ENCODE results near the gene ATP5MK. TPM values are rescaled to one million over a fixed set of nuclear protein-coding genes. Genes with fewer than 3 reads are reported as not detected.
A peak's percentile ranks its signal among the peaks of the same experiment; 100 is the strongest.

The ATP5MK gene
- total and polyA plus RNA-seq, 9 donors = 133 to 386 (median 193) TPM

- H3K36me3 ChIP-seq = no peaks in the 10 kb centered on the region
- 8 to 16% (median 10%) methylated on average over 13 of the region's 13 CpGs for WGBS, 3 donors
These were observed 45.8 kb upstream of the ATP5MK start for GRCh38 chr10:103442031-103442461.

GRCh38 chr10:103441611-103442010 is 45.3 kb upstream of the ATP5MK start:
- Histone ChIP-seq H3K36me3 (no peaks in the 10 kb centered on the region), H3K27ac (peak overlapping the region; percentile 53 to 83), H3K27me3 (no peaks in the 10 kb centered on the region), H3K4me1 (ENCODE audit: insufficient read depth) (peaks cover 26% of the 10 kb centered on the region), H3K9me3 (no peaks in the 10 kb centered on the region), H3K4me3 (no peak overlapping the region)
- no peak for TF ChIP-seq EP300 (IDR thresholded peaks at IDR 0.05)
- no peak for TF ChIP-seq CTCF (IDR thresholded peaks at IDR 0.05)
- no peak for TF ChIP-seq POLR2A (IDR thresholded peaks at IDR 0.05)
- no peak for DNase-seq
- intact Hi-C loops (cut with DNase I) = no loop called here
- WGBS, 3 donors = 10 to 25% (median 16%) methylated on average over 8 of the region's 8 CpGs

More at GRCh38 chr10:103442031-103442461, 45.8 kb upstream of the ATP5MK start:
- Histone ChIP-seq H3K4me1 (ENCODE audit: insufficient read depth) (peaks cover 26% of the 10 kb centered on the region), H3K4me3 (no peak overlapping the region), H3K27me3 (no peaks in the 10 kb centered on the region), H3K9me3 (no peaks in the 10 kb centered on the region), H3K27ac (peak overlapping the region; percentile 53 to 83)
- intact Hi-C loops (cut with DNase I) = no loop called here
- TF ChIP-seq CTCF (IDR thresholded peaks at IDR 0.05) = no peak
- TF ChIP-seq POLR2A (IDR thresholded peaks at IDR 0.05) = peak; percentile 8
- peak; percentile 83 to 89 (median 86) for DNase-seq

GRCh38 chr10:103441206-103441605 is 44.9 kb upstream of the ATP5MK start:
- Histone ChIP-seq H3K4me3 (no peak overlapping the region), H3K4me1 (ENCODE audit: insufficient read depth) (peaks cover 23% of the 10 kb centered on the region), H3K36me3 (no peaks in the 10 kb centered on the region), H3K27ac (peak overlapping the region; percentile 53 to 83), H3K9me3 (no peaks in the 10 kb centered on the region), H3K27me3 (no peaks in the 10 kb centered on the region)
- TF ChIP-seq POLR2A (IDR thresholded peaks at IDR 0.05) (no peak), CTCF (IDR thresholded peaks at IDR 0.05) (no peak), EP300 (IDR thresholded peaks at IDR 0.05) (no peak)
- no peak for DNase-seq
- intact Hi-C loops (cut with DNase I) = no loop called here
- 73 to 77% (median 74%) methylated on average over 8 of the region's 8 CpGs for WGBS, 3 donors

GRCh38 chr10:103440416-103440815 is 44.1 kb upstream of the ATP5MK start:
- intact Hi-C loops (cut with DNase I) = no loop called here

More at GRCh38 chr10:103440416-103440815, 44.1 kb upstream of the ATP5MK start:
- H3K9me3 ChIP-seq = no peaks in the 10 kb centered on the region
- H3K4me3 ChIP-seq = no peak overlapping the region
- no peak for DNase-seq
- peaks cover 17% of the 10 kb centered on the region for H3K4me1 ChIP-seq (ENCODE audit: insufficient read depth)
- no peaks in the 10 kb centered on the region for H3K27me3 ChIP-seq
- no peak overlapping the region for H3K27ac ChIP-seq
- 92 to 93% (median 93%) methylated on average over 14 of the region's 14 CpGs for WGBS, 3 donors
- TF ChIP-seq CTCF (IDR thresholded peaks at IDR 0.05) = no peak
- no peak for TF ChIP-seq EP300 (IDR thresholded peaks at IDR 0.05)
- no peak for TF ChIP-seq POLR2A (IDR thresholded peaks at IDR 0.05)
- H3K36me3 ChIP-seq = no peaks in the 10 kb centered on the region

Measured in ovary (tissue), 9 donors.